HUES48 (cell line): ENCODE data around the gene YAE1.

Source experiments
- H3K27ac ChIP-seq: one replicate; pipeline ENCODE4 v1.7.0; 2013; ENCODE audit warnings: low read depth, low read length, inconsistent platforms
- H3K27me3 ChIP-seq: 2 replicates; pipeline ENCODE4 v1.6.1; 2013; ENCODE audit warnings: mild to moderate bottlenecking, low read length; ENCODE audit not compliant: control insufficient read depth, insufficient read depth
- H3K36me3 ChIP-seq: 2 replicates; pipeline ENCODE4 v1.6.1; 2013; ENCODE audit warnings: low read length; ENCODE audit not compliant: control insufficient read depth, insufficient read depth
- H3K4me1 ChIP-seq: 2 replicates; pipeline ENCODE4 v1.6.1; 2013; ENCODE audit warnings: mild to moderate bottlenecking, low read length; ENCODE audit not compliant: control insufficient read depth, insufficient read depth
- H3K4me3 ChIP-seq: 2 replicates; pipeline ENCODE4 v1.5.1; 2013; ENCODE audit warnings: mild to moderate bottlenecking, low read depth, low read length
- H3K9ac ChIP-seq: 2 replicates; pipeline ENCODE4 v1.6.1; 2013; ENCODE audit warnings: mild to moderate bottlenecking, low read depth, low read length, moderate library complexity
- H3K9me3 ChIP-seq: 2 replicates; pipeline ENCODE4 v1.6.1; 2013; ENCODE audit warnings: low read length; ENCODE audit not compliant: control insufficient read depth, insufficient read depth

Gene YAE1

GRCh38 chr7:39620486-39620885 is 54.3 kb downstream of the YAE1 start:
- H3K9ac ChIP-seq: no peak overlapping the region
- no peaks in the 10 kb centered on the region for H3K36me3 ChIP-seq
- H3K4me1 ChIP-seq: peaks cover 17% of the 10 kb centered on the region
- no peak overlapping the region for H3K27ac ChIP-seq
- H3K27me3 ChIP-seq: no peaks in the 10 kb centered on the region
- no peak overlapping the region for H3K4me3 ChIP-seq
- no peaks in the 10 kb centered on the region for H3K9me3 ChIP-seq

GRCh38 chr7:39621261-39621660 is 55.1 kb downstream of the YAE1 start:
- Histone ChIP-seq H3K4me3 (no peak overlapping the region), H3K9me3 (no peaks in the 10 kb centered on the region), H3K9ac (no peak overlapping the region), H3K36me3 (no peaks in the 10 kb centered on the region), H3K27ac (no peak overlapping the region), H3K4me1 (peaks cover 23% of the 10 kb centered on the region), H3K27me3 (no peaks in the 10 kb centered on the region)

DNA sequence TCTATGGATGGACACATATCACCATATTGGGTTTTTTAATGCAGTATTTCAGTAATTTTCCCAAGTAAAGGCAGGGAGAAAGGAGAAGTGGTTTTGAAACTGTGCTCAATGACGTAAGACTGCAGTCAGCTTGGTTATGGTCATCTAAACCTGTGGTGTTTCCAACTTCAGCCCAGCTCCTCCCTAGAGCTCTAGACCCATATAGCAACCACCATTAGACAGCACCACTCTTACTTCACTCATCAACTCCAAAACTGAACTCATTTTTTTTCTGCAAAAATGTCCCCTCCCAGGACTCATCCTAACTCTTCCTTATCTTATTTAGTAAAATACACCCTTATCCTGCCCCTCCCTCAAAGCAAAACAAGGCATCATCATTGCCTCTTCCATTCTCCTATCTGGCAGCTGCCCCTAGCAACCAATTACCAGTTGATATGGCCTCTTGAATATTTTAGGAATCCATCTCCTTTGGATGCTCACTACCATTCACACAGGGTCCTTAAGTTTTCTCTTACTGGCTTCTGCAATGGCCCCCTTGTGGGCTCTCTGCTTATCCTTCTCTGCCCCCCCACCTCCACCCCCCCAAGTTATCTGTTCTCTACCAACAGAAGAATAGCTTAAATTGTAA is 55.7 kb downstream of the YAE1 start:
- H3K27ac ChIP-seq: no peak overlapping the region
- no peaks in the 10 kb centered on the region for H3K27me3 ChIP-seq
- H3K9ac ChIP-seq: no peak overlapping the region
- H3K9me3 ChIP-seq: no peaks in the 10 kb centered on the region
- no peaks in the 10 kb centered on the region for H3K36me3 ChIP-seq
- H3K4me3 ChIP-seq: peak overlapping the region; percentile 90
- H3K4me1 ChIP-seq: peaks cover 29% of the 10 kb centered on the region
